Hepatocyte (in vitro differentiated cells): ENCODE measurements around the gene SRSF2. TPM values are rescaled to one million over a fixed set of nuclear protein-coding genes. Genes with fewer than 3 reads are reported as not detected.

Source experiments
- DNase-seq: peaks from one replicate; pipeline ENCODE4 v3.0.0-alpha.2; 2016; ENCODE audit warnings: low spot score
- H2AFZ ChIP-seq: fragments of 200-600 bp; sonication (generic); 2 replicates; pipeline ENCODE4 v1.6.0; 2016; ENCODE audit warnings: antibody characterized with exemption, mild to moderate bottlenecking
- H3K27ac ChIP-seq: fragments of 200-600 bp; sonication (generic); 2 replicates; pipeline ENCODE4 v1.5.1; 2016; ENCODE audit warnings: mild to moderate bottlenecking
- H3K27me3 ChIP-seq: fragments of 200-600 bp; sonication (generic); 2 replicates; pipeline ENCODE4 v1.6.1; 2016
- H3K36me3 ChIP-seq: fragments of 200-600 bp; sonication (generic); replicated peaks from 2 replicates; pipeline ENCODE4 v1.5.1; 2016; ENCODE audit warnings: low read depth; ENCODE audit not compliant: insufficient read depth
- H3K4me1 ChIP-seq: fragments of 200-600 bp; sonication (generic); 2 replicates; pipeline ENCODE4 v1.5.1; 2016; ENCODE audit warnings: mild to moderate bottlenecking, moderate library complexity; ENCODE audit not compliant: insufficient read depth
- H3K4me2 ChIP-seq: fragments of 200-600 bp; sonication (generic); 2 replicates; pipeline ENCODE4 v1.6.0; 2016
- H3K4me3 ChIP-seq: fragments of 200-600 bp; sonication (generic); 2 replicates; pipeline ENCODE4 v1.5.1; 2016; ENCODE audit warnings: mild to moderate bottlenecking
- H3K79me2 ChIP-seq: fragments of 200-600 bp; sonication (generic); 2 replicates; pipeline ENCODE4 v1.6.0; 2017; ENCODE audit warnings: mild to moderate bottlenecking
- H3K9me2 ChIP-seq: fragments of 200-600 bp; sonication (generic); replicated peaks from 2 replicates; pipeline ENCODE4 v1.6.0; 2017; ENCODE audit warnings: mild to moderate bottlenecking; ENCODE audit not compliant: insufficient read depth
- H3K9me3 ChIP-seq: fragments of 200-600 bp; sonication (generic); 2 replicates; pipeline ENCODE4 v1.5.1; 2016; ENCODE audit warnings: low read depth, mild to moderate bottlenecking
- H4K20me1 ChIP-seq: fragments of 200-600 bp; sonication (generic); 2 replicates; pipeline ENCODE4 v1.6.0; 2016; ENCODE audit warnings: mild to moderate bottlenecking; ENCODE audit not compliant: insufficient read depth, poor library complexity, severe bottlenecking
- CTCF ChIP-seq: fragments of 200-600 bp; sonication (generic); IDR thresholded peaks from 2 replicates; pipeline ENCODE4 v1.5.1; 2016; ENCODE audit warnings: antibody characterized with exemption, mild to moderate bottlenecking; ENCODE audit not compliant: poor library complexity
- EZH2 ChIP-seq: fragments of 200-600 bp; sonication (generic); IDR thresholded peaks from 2 replicates; pipeline ENCODE4 v1.6.1; 2016; ENCODE audit warnings: antibody characterized with exemption, mild to moderate bottlenecking, borderline replicate concordance
- EZH2phosphoT487 ChIP-seq: fragments of 200-600 bp; sonication (generic); IDR thresholded peaks from one replicate; pipeline ENCODE4 v1.6.1; 2018; ENCODE audit warnings: antibody characterized with exemption, mild to moderate bottlenecking, low read depth, moderate library complexity; ENCODE audit not compliant: unreplicated experiment, severe bottlenecking
- WGBS: methylation state at CpG from one replicate; pipeline ENCODE4 v1.1.6; 2016; ENCODE audit warnings: low lambda C conversion rate; ENCODE audit errors: missing lambda C conversion rate; 5-methylcytosine and 5-hydroxymethylcytosine counted together
- polyA plus RNA-seq: library from polyadenylated mRNA; unstranded; fragments of >200 nt; fragmentation: Nextera tagmentation; extraction: Ambion mirVana; gene quantifications from 2 replicates; pipeline ENCODE4 v1.2.1, GENCODE V29; 2016
- total RNA-seq: library from RNA; depleted of rRNA; stranded (reverse); fragments of >200 nt; gene quantifications from 2 replicates; pipeline ENCODE4 v1.2.3, GENCODE V29; 2014

Gene SRSF2
- total and polyA plus RNA-seq, 2 experiments from 2014 or later: 152 TPM

DNA sequence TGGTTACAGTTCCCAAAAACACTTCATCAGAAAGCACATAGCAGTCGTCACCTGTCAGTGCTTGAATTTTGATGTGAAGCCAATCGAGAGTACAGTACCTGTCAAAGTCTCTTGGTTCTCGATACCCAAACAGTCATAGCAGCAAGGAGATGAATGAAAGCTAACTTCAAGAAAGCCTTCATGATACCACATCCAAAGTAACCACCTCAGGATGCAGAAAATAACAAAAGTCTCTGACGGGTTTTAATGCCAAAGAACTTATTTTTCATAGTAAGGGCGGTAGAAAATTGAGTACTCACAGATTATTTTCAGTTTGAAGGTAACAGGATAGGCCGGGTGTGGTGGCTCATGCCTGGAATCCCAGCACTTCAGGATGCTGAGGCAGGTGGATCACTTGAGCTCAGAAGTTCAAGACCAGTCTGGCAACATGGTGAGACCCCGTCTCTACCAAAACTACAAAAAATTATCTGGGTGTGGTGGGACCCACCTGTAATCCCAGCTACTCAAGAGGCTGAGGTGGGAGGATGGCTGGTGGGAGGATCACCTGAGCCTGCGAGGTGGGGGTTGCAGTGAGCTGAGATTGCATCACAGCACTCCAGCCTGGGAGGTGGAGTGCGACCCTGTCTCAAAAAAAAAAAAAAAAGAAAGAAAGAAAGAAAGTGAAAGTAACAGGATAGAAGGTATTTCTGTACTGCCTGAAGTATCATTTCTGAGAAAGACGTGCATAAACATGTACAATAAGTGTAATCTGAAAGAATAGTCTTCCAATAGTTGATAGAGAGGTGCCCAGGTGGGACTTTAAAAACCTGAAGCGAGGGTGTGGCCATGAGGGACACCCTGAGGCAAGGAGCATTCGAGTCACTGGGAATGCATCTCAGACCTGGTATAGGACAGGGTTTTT, 16.2 kb upstream of the SRSF2 start:
- H4K20me1 ChIP-seq: no peaks in the 10 kb centered on the region
- no peak for DNase-seq
- WGBS: 92% methylated on average over 12 of the region's 12 CpGs
- H3K4me2 ChIP-seq: no peak overlapping the region
- H3K27me3 ChIP-seq: no peaks in the 10 kb centered on the region
- no peaks in the 10 kb centered on the region for H3K9me3 ChIP-seq
- H2AFZ ChIP-seq: no peak overlapping the region
- no peaks in the 10 kb centered on the region for H3K9me2 ChIP-seq
- peaks cover 3% of the 10 kb centered on the region for H3K36me3 ChIP-seq
- TF ChIP-seq CTCF (no peak), EZH2phosphoT487 (no peak)
- H3K4me1 ChIP-seq: no peaks in the 10 kb centered on the region
- H3K27ac ChIP-seq: no peak overlapping the region
- no peak overlapping the region for H3K4me3 ChIP-seq
- H3K79me2 ChIP-seq: no peaks in the 10 kb centered on the region

GRCh38 chr17:76752006-76752405, 14.9 kb upstream of the SRSF2 start:
- no peaks in the 10 kb centered on the region for H3K9me2 ChIP-seq
- DNase-seq: no peak
- no peaks in the 10 kb centered on the region for H3K4me1 ChIP-seq
- no peaks in the 10 kb centered on the region for H3K36me3 ChIP-seq
- H4K20me1 ChIP-seq: no peaks in the 10 kb centered on the region
- WGBS: 97% methylated on average over 4 of the region's 4 CpGs
- no peaks in the 10 kb centered on the region for H3K27me3 ChIP-seq
- H3K27ac ChIP-seq: no peak overlapping the region
- no peak overlapping the region for H2AFZ ChIP-seq
- no peak overlapping the region for H3K4me2 ChIP-seq
- no peak for TF ChIP-seq CTCF
- no peak for TF ChIP-seq EZH2phosphoT487
- no peak for TF ChIP-seq EZH2
- H3K9me3 ChIP-seq: no peaks in the 10 kb centered on the region
- no peaks in the 10 kb centered on the region for H3K79me2 ChIP-seq
- H3K4me3 ChIP-seq: no peak overlapping the region

DNA sequence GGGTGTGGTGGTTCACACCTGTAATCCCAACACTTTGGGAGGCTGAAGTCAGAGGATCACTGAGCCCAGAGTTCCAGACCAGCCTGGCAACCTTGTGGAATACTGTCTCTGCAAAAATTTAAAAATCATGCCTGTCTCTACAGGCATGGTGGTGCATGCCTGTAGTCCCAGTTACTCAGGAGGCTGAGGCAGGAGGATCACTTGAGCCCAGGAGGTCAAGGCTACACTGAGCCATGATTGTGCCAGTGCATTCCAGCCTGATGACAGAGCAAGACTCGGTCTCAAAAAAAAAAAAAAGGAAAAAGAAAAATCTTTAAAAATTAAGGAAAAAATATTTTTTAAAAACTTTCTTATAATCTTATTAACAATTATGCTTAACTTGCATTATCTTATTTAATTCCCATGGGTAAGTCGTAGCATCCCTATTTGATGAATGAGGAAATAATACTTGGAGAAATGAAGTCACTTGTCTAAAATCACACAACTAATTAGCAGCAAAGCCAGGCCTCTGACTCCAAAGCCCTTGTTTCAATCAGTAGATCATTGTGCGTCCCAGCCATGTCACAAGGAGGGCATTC, 14.4 kb upstream of the SRSF2 start:
- Histone ChIP-seq H3K9me3 (no peaks in the 10 kb centered on the region), H3K36me3 (no peaks in the 10 kb centered on the region), H3K9me2 (no peaks in the 10 kb centered on the region), H3K4me3 (no peak overlapping the region), H4K20me1 (no peaks in the 10 kb centered on the region), H3K27me3 (no peaks in the 10 kb centered on the region), H2AFZ (no peak overlapping the region), H3K27ac (no peak overlapping the region), H3K79me2 (no peaks in the 10 kb centered on the region), H3K4me2 (no peak overlapping the region), H3K4me1 (no peaks in the 10 kb centered on the region)
- DNase-seq: no peak
- 100% methylated on average over 3 of the region's 3 CpGs for WGBS
- no peak for TF ChIP-seq EZH2phosphoT487
- TF ChIP-seq CTCF: no peak
- TF ChIP-seq EZH2: no peak
